WTC11 (cell line): Measurements from ENCODE around the gene AOC1. TPM values are rescaled to one million over a fixed set of nuclear protein-coding genes. Genes with fewer than 3 reads are reported as not detected.

ENCODE experiments used
- ATAC-seq: fragments of 200-7000 bp; cut with Tn5 transposase; 2 replicates; pipeline ENCODE4 v1.10.0; 2021; ENCODE audit warnings: mild to moderate bottlenecking, moderate library complexity
- CTCF ChIA-PET: fragments of 300-600 bp; sonication (Branson Sonifier 250); formaldehyde crosslinking; loops from one replicate; lab custom pipeline; 2021; ENCODE audit warnings: antibody characterized with exemption; lab: Charles Lee
- POLR2A ChIA-PET: fragments of 350-600 bp; sonication (Branson Sonifier 250); formaldehyde crosslinking; loops from one replicate; lab custom pipeline; 2021; ENCODE audit warnings: antibody characterized with exemption; lab: Charles Lee
- DNase-seq: peaks from one replicate; pipeline ENCODE4 v3.0.0; 2021; ENCODE audit warnings: low spot score
- H3K27ac Mint-ChIP-seq: 2 replicates; pipeline ENCODE4 v1.8.0; 2021; ENCODE audit warnings: mixed read lengths
- H3K27me3 Mint-ChIP-seq: 2 replicates; pipeline ENCODE4 v1.8.0; 2021; ENCODE audit warnings: low read depth, mild to moderate bottlenecking, moderate library complexity, mixed read lengths
- H3K36me3 Mint-ChIP-seq: 2 replicates; pipeline ENCODE4 v1.8.0; 2021; ENCODE audit warnings: mixed read lengths
- H3K4me1 Mint-ChIP-seq: 2 replicates; pipeline ENCODE4 v1.8.0; 2022; ENCODE audit warnings: mixed read lengths
- H3K4me3 Mint-ChIP-seq: 2 replicates; pipeline ENCODE4 v1.8.0; 2021; ENCODE audit warnings: mild to moderate bottlenecking, moderate library complexity, mixed read lengths
- H3K9me3 Mint-ChIP-seq: 2 replicates; pipeline ENCODE4 v1.8.0; 2021; ENCODE audit warnings: mixed read lengths
- CBFB ChIP-seq: sonication (generic); formaldehyde crosslinking; IDR thresholded peaks from 2 replicates; pipeline ENCODE4 v1.8.1; 2022; ENCODE audit warnings: mild to moderate bottlenecking, low read depth, missing genetic modification reagents
- ELF4 ChIP-seq: sonication (generic); formaldehyde crosslinking; IDR thresholded peaks from 2 replicates; pipeline ENCODE4 v1.8.1; 2022; ENCODE audit warnings: low read depth, mild to moderate bottlenecking, moderate library complexity, missing genetic modification reagents
- ESRRA ChIP-seq: sonication (generic); formaldehyde crosslinking; IDR thresholded peaks from 2 replicates; pipeline ENCODE4 v1.8.1; 2022; ENCODE audit warnings: mild to moderate bottlenecking, missing genetic modification reagents, borderline replicate concordance
- GABPB1 ChIP-seq: sonication (generic); formaldehyde crosslinking; IDR thresholded peaks from 2 replicates; pipeline ENCODE4 v1.8.1; 2023; ENCODE audit warnings: mild to moderate bottlenecking, missing genetic modification reagents
- GRHL2 ChIP-seq: fragments of 250-450 bp; sonication (Bioruptor Pico); IDR thresholded peaks from 2 replicates; pipeline ENCODE4 v1.8.0; 2022; ENCODE audit warnings: mild to moderate bottlenecking, moderate library complexity; ENCODE audit not compliant: insufficient replicate concordance, severe bottlenecking
- NFATC4 ChIP-seq: fragments of 250-450 bp; sonication (Bioruptor Pico); IDR thresholded peaks from 2 replicates; pipeline ENCODE4 v1.9.0; 2021; ENCODE audit warnings: mild to moderate bottlenecking
- NFE2L1 ChIP-seq: sonication (generic); formaldehyde crosslinking; IDR thresholded peaks from 2 replicates; pipeline ENCODE4 v1.8.1; 2023; ENCODE audit warnings: missing genetic modification reagents
- NR1H2 ChIP-seq: sonication (generic); formaldehyde crosslinking; IDR thresholded peaks from 2 replicates; pipeline ENCODE4 v1.9.0; 2021; ENCODE audit warnings: mild to moderate bottlenecking, moderate library complexity, missing genetic modification reagents
- NR2C2 ChIP-seq: sonication (generic); formaldehyde crosslinking; IDR thresholded peaks from 2 replicates; pipeline ENCODE4 v1.8.0; 2022; ENCODE audit warnings: mild to moderate bottlenecking, missing genetic modification reagents
- RORB ChIP-seq: fragments of 250-450 bp; sonication (Bioruptor Pico); IDR thresholded peaks from 2 replicates; pipeline ENCODE4 v1.9.0; 2021; ENCODE audit warnings: mild to moderate bottlenecking
- SMAD3 ChIP-seq: sonication (generic); formaldehyde crosslinking; IDR thresholded peaks from 2 replicates; pipeline ENCODE4 v1.8.0; 2022; ENCODE audit warnings: missing genetic modification reagents, mild to moderate bottlenecking, borderline replicate concordance
- ZNF219 ChIP-seq: sonication (generic); formaldehyde crosslinking; IDR thresholded peaks from 2 replicates; pipeline ENCODE4 v1.8.0; 2023; ENCODE audit warnings: missing genetic modification reagents, mild to moderate bottlenecking, borderline replicate concordance
- ZNF416 ChIP-seq: fragments of 250-450 bp; sonication (Bioruptor Pico); IDR thresholded peaks from 2 replicates; pipeline ENCODE4 v1.9.0; 2021; ENCODE audit warnings: mild to moderate bottlenecking, inconsistent platforms
- total RNA-seq: library from RNA; stranded (reverse); gene quantifications from 3 replicates; pipeline ENCODE4 v1.2.3, GENCODE V29; 2021
- TF ChIP-seq, protein P1 (sequence below): fragments of 250-450 bp; sonication (Bioruptor Pico); IDR thresholded peaks from 2 replicates; pipeline ENCODE4 v1.9.0; 2021; ENCODE audit warnings: mild to moderate bottlenecking
- TF ChIP-seq, protein P2 (sequence below): sonication (generic); formaldehyde crosslinking; IDR thresholded peaks from 2 replicates; pipeline ENCODE4 v1.8.0; 2022; ENCODE audit warnings: missing genetic modification reagents
- TF ChIP-seq, protein P3 (sequence below): fragments of 250-450 bp; sonication (Bioruptor Pico); IDR thresholded peaks from 2 replicates; pipeline ENCODE4 v1.9.0; 2021; ENCODE audit warnings: mild to moderate bottlenecking
- TF ChIP-seq, protein P4 (sequence below): sonication (generic); formaldehyde crosslinking; IDR thresholded peaks from 2 replicates; pipeline ENCODE4 v1.8.1; 2022; ENCODE audit warnings: low read depth, mild to moderate bottlenecking, moderate library complexity, missing genetic modification reagents, borderline replicate concordance
- TF ChIP-seq, protein P5 (sequence below): sonication (generic); formaldehyde crosslinking; IDR thresholded peaks from 2 replicates; pipeline ENCODE4 v1.8.1; 2023; ENCODE audit warnings: mild to moderate bottlenecking, missing genetic modification reagents, borderline replicate concordance
- TF ChIP-seq, protein P6 (sequence below): sonication (generic); formaldehyde crosslinking; IDR thresholded peaks from 2 replicates; pipeline ENCODE4 v1.8.0; 2022; ENCODE audit warnings: mild to moderate bottlenecking, missing genetic modification reagents
- TF ChIP-seq, protein P7 (sequence below): sonication (generic); formaldehyde crosslinking; IDR thresholded peaks from 2 replicates; pipeline ENCODE4 v1.8.0; 2023; ENCODE audit warnings: missing genetic modification reagents

The AOC1 gene
- total RNA-seq, 1 experiment from 2014 or later: 0.17 TPM

DNA sequence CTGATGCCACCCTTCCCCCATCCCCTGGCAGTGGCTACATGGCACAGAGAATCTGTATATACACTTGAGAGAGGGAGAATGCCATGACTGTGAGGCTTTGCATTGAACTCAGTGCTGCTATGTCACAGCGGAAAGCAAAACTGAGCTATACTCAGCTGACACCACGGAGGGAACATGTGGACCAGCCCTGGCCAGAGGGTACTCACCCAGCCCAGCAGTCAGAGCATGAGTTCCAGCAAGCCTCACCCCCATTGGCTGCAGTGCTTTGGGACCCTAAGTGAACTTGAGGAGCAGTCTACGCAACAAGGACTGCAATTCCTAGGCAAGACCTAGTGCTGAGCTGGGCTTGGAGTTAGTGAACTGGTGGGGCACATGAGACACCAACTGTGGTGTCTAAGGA, 10.3 kb upstream of the AOC1 start:
- Mint-ChIP-seq H3K4me1 (no peaks in the 10 kb centered on the region), H3K9me3 (no peaks in the 10 kb centered on the region), H3K4me3 (no peak overlapping the region), H3K36me3 (no peaks in the 10 kb centered on the region), H3K27ac (no peak overlapping the region), H3K27me3 (no peaks in the 10 kb centered on the region; the same call in 1 of the 2 replicates)
- CTCF ChIA-PET: interaction anchor here (0.7 kb wide), 2 partner anchors 85 to 124 kb away, joined by 3 to 7 read pairs; no protein-coding TSS in a partner anchor
- ATAC-seq (no peak), DNase-seq (no peak)
- TF ChIP-seq CBFB (CRISPR knock-in tag) (no peak), NR1H2 (CRISPR knock-in tag) (no peak), ZNF219 (CRISPR knock-in tag) (no peak), ESRRA (CRISPR knock-in tag) (no peak), ELF4 (CRISPR knock-in tag) (no peak), GABPB1 (no peak)
- TF ChIP-seq, protein P1, sequence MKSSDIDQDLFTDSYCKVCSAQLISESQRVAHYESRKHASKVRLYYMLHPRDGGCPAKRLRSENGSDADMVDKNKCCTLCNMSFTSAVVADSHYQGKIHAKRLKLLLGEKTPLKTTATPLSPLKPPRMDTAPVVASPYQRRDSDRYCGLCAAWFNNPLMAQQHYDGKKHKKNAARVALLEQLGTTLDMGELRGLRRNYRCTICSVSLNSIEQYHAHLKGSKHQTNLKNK (CRISPR knock-in tag): no peak
- TF ChIP-seq, protein P2, sequence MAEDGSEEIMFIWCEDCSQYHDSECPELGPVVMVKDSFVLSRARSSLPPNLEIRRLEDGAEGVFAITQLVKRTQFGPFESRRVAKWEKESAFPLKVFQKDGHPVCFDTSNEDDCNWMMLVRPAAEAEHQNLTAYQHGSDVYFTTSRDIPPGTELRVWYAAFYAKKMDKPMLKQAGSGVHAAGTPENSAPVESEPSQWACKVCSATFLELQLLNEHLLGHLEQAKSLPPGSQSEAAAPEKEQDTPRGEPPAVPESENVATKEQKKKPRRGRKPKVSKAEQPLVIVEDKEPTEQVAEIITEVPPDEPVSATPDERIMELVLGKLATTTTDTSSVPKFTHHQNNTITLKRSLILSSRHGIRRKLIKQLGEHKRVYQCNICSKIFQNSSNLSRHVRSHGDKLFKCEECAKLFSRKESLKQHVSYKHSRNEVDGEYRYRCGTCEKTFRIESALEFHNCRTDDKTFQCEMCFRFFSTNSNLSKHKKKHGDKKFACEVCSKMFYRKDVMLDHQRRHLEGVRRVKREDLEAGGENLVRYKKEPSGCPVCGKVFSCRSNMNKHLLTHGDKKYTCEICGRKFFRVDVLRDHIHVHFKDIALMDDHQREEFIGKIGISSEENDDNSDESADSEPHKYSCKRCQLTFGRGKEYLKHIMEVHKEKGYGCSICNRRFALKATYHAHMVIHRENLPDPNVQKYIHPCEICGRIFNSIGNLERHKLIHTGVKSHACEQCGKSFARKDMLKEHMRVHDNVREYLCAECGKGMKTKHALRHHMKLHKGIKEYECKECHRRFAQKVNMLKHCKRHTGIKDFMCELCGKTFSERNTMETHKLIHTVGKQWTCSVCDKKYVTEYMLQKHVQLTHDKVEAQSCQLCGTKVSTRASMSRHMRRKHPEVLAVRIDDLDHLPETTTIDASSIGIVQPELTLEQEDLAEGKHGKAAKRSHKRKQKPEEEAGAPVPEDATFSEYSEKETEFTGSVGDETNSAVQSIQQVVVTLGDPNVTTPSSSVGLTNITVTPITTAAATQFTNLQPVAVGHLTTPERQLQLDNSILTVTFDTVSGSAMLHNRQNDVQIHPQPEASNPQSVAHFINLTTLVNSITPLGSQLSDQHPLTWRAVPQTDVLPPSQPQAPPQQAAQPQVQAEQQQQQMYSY (CRISPR knock-in tag): no peak
- TF ChIP-seq, protein P3, sequence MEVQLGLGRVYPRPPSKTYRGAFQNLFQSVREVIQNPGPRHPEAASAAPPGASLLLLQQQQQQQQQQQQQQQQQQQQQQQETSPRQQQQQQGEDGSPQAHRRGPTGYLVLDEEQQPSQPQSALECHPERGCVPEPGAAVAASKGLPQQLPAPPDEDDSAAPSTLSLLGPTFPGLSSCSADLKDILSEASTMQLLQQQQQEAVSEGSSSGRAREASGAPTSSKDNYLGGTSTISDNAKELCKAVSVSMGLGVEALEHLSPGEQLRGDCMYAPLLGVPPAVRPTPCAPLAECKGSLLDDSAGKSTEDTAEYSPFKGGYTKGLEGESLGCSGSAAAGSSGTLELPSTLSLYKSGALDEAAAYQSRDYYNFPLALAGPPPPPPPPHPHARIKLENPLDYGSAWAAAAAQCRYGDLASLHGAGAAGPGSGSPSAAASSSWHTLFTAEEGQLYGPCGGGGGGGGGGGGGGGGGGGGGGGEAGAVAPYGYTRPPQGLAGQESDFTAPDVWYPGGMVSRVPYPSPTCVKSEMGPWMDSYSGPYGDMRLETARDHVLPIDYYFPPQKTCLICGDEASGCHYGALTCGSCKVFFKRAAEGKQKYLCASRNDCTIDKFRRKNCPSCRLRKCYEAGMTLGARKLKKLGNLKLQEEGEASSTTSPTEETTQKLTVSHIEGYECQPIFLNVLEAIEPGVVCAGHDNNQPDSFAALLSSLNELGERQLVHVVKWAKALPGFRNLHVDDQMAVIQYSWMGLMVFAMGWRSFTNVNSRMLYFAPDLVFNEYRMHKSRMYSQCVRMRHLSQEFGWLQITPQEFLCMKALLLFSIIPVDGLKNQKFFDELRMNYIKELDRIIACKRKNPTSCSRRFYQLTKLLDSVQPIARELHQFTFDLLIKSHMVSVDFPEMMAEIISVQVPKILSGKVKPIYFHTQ (CRISPR knock-in tag): no peak
- TF ChIP-seq, protein P4, sequence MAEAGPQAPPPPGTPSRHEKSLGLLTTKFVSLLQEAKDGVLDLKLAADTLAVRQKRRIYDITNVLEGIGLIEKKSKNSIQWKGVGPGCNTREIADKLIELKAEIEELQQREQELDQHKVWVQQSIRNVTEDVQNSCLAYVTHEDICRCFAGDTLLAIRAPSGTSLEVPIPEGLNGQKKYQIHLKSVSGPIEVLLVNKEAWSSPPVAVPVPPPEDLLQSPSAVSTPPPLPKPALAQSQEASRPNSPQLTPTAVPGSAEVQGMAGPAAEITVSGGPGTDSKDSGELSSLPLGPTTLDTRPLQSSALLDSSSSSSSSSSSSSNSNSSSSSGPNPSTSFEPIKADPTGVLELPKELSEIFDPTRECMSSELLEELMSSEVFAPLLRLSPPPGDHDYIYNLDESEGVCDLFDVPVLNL: no peak
- POLR2A ChIA-PET: interaction anchor here (0.7 kb wide), 1 partner anchor 36 kb away, joined by 5 read pairs; no protein-coding TSS in a partner anchor

DNA sequence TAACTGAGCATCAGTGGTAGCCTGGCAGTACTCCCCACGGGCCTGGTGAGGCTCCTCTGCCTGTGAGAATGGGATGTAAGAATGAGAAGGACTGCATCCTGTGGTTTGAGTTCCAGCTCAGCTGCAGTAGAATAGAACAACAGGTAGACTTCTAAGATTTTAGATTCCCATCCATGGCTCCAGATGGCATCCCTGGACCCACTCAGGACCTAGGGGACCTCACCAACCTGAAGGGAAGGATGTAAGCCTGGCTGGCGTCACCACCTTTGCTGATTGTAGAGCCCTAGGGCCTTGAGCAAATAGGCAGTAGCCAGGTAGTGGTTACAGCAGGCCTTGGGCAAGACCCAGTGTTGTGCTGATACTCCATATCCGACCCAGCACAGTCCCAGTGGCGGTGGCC, 9.6 kb upstream of the AOC1 start:
- Mint-ChIP-seq H3K9me3 (no peaks in the 10 kb centered on the region), H3K36me3 (no peaks in the 10 kb centered on the region), H3K4me3 (no peak overlapping the region), H3K27me3 (no peaks in the 10 kb centered on the region; the same call in 1 of the 2 replicates), H3K4me1 (no peaks in the 10 kb centered on the region), H3K27ac (no peak overlapping the region)
- ChIA-PET CTCF (no interaction called here), POLR2A (no interaction called here)
- ATAC-seq (no peak), DNase-seq (no peak)
- TF ChIP-seq, protein P5, sequence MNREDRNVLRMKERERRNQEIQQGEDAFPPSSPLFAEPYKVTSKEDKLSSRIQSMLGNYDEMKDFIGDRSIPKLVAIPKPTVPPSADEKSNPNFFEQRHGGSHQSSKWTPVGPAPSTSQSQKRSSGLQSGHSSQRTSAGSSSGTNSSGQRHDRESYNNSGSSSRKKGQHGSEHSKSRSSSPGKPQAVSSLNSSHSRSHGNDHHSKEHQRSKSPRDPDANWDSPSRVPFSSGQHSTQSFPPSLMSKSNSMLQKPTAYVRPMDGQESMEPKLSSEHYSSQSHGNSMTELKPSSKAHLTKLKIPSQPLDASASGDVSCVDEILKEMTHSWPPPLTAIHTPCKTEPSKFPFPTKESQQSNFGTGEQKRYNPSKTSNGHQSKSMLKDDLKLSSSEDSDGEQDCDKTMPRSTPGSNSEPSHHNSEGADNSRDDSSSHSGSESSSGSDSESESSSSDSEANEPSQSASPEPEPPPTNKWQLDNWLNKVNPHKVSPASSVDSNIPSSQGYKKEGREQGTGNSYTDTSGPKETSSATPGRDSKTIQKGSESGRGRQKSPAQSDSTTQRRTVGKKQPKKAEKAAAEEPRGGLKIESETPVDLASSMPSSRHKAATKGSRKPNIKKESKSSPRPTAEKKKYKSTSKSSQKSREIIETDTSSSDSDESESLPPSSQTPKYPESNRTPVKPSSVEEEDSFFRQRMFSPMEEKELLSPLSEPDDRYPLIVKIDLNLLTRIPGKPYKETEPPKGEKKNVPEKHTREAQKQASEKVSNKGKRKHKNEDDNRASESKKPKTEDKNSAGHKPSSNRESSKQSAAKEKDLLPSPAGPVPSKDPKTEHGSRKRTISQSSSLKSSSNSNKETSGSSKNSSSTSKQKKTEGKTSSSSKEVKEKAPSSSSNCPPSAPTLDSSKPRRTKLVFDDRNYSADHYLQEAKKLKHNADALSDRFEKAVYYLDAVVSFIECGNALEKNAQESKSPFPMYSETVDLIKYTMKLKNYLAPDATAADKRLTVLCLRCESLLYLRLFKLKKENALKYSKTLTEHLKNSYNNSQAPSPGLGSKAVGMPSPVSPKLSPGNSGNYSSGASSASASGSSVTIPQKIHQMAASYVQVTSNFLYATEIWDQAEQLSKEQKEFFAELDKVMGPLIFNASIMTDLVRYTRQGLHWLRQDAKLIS: no peak
- TF ChIP-seq RORB (CRISPR knock-in tag): no peak
- TF ChIP-seq NFATC4: no peak
- TF ChIP-seq GRHL2 (CRISPR knock-in tag): no peak
- TF ChIP-seq, protein P6, sequence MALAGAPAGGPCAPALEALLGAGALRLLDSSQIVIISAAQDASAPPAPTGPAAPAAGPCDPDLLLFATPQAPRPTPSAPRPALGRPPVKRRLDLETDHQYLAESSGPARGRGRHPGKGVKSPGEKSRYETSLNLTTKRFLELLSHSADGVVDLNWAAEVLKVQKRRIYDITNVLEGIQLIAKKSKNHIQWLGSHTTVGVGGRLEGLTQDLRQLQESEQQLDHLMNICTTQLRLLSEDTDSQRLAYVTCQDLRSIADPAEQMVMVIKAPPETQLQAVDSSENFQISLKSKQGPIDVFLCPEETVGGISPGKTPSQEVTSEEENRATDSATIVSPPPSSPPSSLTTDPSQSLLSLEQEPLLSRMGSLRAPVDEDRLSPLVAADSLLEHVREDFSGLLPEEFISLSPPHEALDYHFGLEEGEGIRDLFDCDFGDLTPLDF: no peak
- no peak for TF ChIP-seq NFE2L1 (CRISPR knock-in tag)
- no peak for TF ChIP-seq ZNF416 (CRISPR knock-in tag)
- TF ChIP-seq SMAD3 (CRISPR knock-in tag): no peak
- TF ChIP-seq, protein P7, sequence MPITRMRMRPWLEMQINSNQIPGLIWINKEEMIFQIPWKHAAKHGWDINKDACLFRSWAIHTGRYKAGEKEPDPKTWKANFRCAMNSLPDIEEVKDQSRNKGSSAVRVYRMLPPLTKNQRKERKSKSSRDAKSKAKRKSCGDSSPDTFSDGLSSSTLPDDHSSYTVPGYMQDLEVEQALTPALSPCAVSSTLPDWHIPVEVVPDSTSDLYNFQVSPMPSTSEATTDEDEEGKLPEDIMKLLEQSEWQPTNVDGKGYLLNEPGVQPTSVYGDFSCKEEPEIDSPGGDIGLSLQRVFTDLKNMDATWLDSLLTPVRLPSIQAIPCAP (CRISPR knock-in tag): no peak
- TF ChIP-seq NR2C2 (CRISPR knock-in tag): no peak
